Coronary artery (tissue), 2 donors: ENCODE results near the gene BSN.

Experiments
- DNase-seq: peaks from one replicate; pipeline ENCODE4 v3.0.0-alpha.2; 2017; ENCODE audit warnings: low spot score
- H3K27ac ChIP-seq, 2 donors: fragments of 200-600 bp; sonication (generic); one replicate each; pipeline ENCODE4 v1.5.1; 2016 to 2019
- H3K4me3 ChIP-seq: fragments of 200-600 bp; sonication (generic); 2 replicates; pipeline ENCODE4 v1.5.1; 2016; ENCODE audit warnings: mild to moderate bottlenecking, moderate library complexity
- CTCF ChIP-seq: fragments of 200-600 bp; sonication (generic); IDR thresholded peaks from one replicate; pipeline ENCODE4 v1.5.1; 2019; ENCODE audit warnings: antibody characterized with exemption

BSN gene

GRCh38 chr3:49699281-49699979 is 145.2 kb downstream of the BSN start:
- DNase-seq: no peak
- no peak overlapping the region for H3K4me3 ChIP-seq
- peak overlapping the region in 1 of 2 donors; percentile 54 for H3K27ac ChIP-seq
- no peak for TF ChIP-seq CTCF

DNA sequence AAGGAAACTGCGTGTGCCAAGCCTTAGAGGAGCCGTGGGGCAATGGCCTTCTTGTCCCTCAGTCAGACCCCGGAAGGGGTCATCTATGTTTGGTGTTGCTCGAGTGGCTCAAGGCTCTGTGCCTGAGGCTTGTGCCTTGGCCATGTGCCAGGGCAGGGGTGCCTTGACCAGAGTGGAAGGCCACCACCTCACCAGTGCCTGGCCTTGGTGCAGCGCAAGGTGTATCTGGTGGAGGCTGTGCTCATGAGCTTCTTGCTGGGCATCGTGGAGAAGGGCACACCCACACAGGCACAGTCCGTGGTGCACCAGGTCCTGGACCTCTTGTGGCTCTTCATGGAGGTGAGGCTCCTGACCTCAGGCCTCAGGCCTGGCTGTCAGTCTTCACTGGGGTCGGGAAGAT is 145.7 kb downstream of the BSN start:
- Histone ChIP-seq H3K4me3 (no peak overlapping the region), H3K27ac (no peak overlapping the region)
- DNase-seq: no peak
- no peak for TF ChIP-seq CTCF

- Histone ChIP-seq H3K27ac (no peak overlapping the region), H3K4me3 (no peak overlapping the region)
- no peak for TF ChIP-seq CTCF
- no peak for DNase-seq
Measured at GRCh38 chr3:49700453-49701128, 146.3 kb downstream of the BSN start.

DNA sequence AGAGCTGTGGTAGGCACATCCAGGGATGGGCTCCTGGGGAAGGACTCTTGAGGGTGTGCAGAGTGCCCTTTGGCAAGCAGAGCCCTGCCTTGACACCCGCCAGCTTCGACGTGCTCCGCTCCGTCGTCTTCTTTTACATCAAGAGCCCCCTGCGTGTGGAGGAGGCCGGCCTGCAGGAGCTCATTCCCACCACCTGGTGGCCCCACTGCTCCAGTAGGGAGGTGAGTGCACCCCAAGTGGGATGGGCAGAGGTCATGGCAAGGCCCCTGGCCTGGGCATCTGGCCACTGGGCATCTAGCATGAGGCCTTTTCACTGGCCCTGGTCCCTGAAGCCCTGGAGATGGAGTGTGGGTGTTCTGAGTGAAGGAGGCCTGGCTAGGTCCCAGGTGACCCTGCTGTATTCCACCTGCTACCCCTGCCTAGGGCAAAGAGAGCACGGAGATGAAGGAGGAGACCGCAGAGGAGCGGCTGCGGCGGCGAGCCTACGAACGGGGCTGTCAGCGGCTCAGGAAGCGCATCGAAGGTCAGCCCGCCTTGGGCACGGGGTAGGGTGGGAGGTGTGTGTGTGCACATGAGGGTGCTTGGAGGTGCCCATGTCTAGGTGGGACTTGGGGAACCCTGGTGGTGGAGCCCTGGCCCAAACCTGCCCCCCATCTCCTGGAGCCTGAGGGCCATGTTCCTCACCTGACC is 147.3 kb downstream of the BSN start:
- Histone ChIP-seq H3K4me3 (no peak overlapping the region), H3K27ac (no peak overlapping the region)
- peak; percentile 15 for TF ChIP-seq CTCF
- DNase-seq: no peak

DNA sequence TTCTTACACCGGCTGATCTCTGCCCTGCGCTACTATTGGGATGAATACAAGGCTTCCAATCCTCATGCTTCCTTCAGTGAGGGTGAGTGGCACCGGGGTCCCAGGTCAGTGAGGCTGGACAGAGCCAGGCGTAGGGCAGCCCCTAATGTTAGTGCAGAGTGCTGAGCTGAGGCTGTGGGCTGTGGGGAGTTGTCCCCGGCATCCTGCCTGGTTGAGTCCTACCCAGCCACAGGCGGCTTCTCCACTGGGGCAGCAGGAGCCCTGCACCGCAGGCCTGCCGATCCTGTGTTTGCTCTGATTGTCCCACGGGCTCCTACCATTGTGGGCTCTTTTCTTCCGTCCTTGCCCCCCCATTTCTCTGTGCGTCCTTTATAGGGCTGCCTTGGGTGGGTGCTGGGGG is 148.4 kb downstream of the BSN start:
- H3K27ac ChIP-seq: no peak overlapping the region
- no peak overlapping the region for H3K4me3 ChIP-seq

GRCh38 chr3:49703443-49703927 is 149.2 kb downstream of the BSN start:
- Histone ChIP-seq H3K27ac (no peak overlapping the region), H3K4me3 (no peak overlapping the region)
- TF ChIP-seq CTCF: peak; percentile 62
- DNase-seq: no peak

More for the DNA sequence above, 148.4 kb downstream of the BSN start:
- no peak for TF ChIP-seq CTCF
- no peak for DNase-seq
